Tibial nerve (tissue), 4 donors: Measurements from ENCODE around the gene ENTPD1. TPM values are rescaled to one million over a fixed set of nuclear protein-coding genes. Genes with fewer than 3 reads are reported as not detected.
"Not testable (repeated sequence)": the region's sequence is repeated elsewhere in the genome, so short reads cannot be mapped to it uniquely, and the experiment has no call there.

Experiments
- DNase-seq, 2 donors: peaks; one replicate each; pipeline ENCODE4 v3.0.0-alpha.2; 2019; ENCODE audit warnings: low spot score in 2 of 2
- H3K27ac ChIP-seq, 4 donors: fragments of 200-600 bp; sonication (generic) in 3 of 4; one replicate each; pipeline ENCODE4 v1.5.1; 2017 to 2019; ENCODE audit warnings: mild to moderate bottlenecking in 1 of 4
- H3K27me3 ChIP-seq, 2 donors: fragments of 200-600 bp; sonication (generic) in 1 of 2; one replicate each; pipeline versions ENCODE4 v1.5.1 to v1.6.0; 2017 to 2019
- H3K36me3 ChIP-seq, 3 donors: fragments of 200-600 bp; sonication (generic); one replicate each; pipeline ENCODE4 v1.5.1; 2018 to 2019
- H3K4me1 ChIP-seq, 4 donors: fragments of 200-600 bp; sonication (generic) in 3 of 4; one replicate each; pipeline ENCODE4 v1.5.1; 2017 to 2019
- H3K4me3 ChIP-seq, 4 donors: fragments of 200-600 bp; sonication (generic) in 3 of 4; one replicate each; pipeline ENCODE4 v1.5.1; 2017 to 2019; ENCODE audit warnings: mild to moderate bottlenecking in 1 of 4, moderate library complexity in 1 of 4
- H3K9me3 ChIP-seq, 4 donors: fragments of 200-600 bp; sonication (generic) in 3 of 4; one replicate each; pipeline ENCODE4 v1.5.1; 2017 to 2019
- CTCF ChIP-seq, 5 experiments: fragments of 200-600 bp in 3 of 5; fragments of 450-650 bp in 2 of 5; sonication (generic) in 3 of 5; IDR thresholded peaks; one replicate each; pipeline ENCODE4 v1.5.1; 2016 to 2019; ENCODE audit warnings: antibody characterized with exemption in 5 of 5, mild to moderate bottlenecking in 3 of 5, moderate library complexity in 2 of 5
- EP300 ChIP-seq, 2 donors: sonication (generic); formaldehyde crosslinking; IDR thresholded peaks; one replicate each; pipeline ENCODE4 v1.6.1; 2017; ENCODE audit warnings: antibody characterized with exemption in 2 of 2, mild to moderate bottlenecking in 1 of 2
- POLR2A ChIP-seq, 2 donors: fragments of 450-650 bp; IDR thresholded peaks; one replicate each; pipeline ENCODE4 v1.6.1; 2017; ENCODE audit warnings: antibody characterized with exemption in 2 of 2, mild to moderate bottlenecking in 2 of 2, moderate library complexity in 2 of 2
- WGBS, 2 donors: methylation state at CpG; one replicate each; pipeline ENCODE4 v1.1.5; 2018; 5-methylcytosine and 5-hydroxymethylcytosine counted together
- total RNA-seq, 4 donors: library from RNA; depleted of rRNA; stranded (reverse); fragments of >200 nt; gene quantifications; one replicate each; pipeline ENCODE4 v1.1.0, GENCODE V29; 2016

Gene ENTPD1
- total RNA-seq, 4 donors from 2014 or later: 12.6 to 33.0 (median 26.1) TPM

- no peak for DNase-seq
- no peaks in the 10 kb centered on the region for H3K36me3 ChIP-seq
- H3K27me3 ChIP-seq: no peaks in the 10 kb centered on the region
- 60 to 65% methylated on average over 3 of the region's 3 CpGs for WGBS, 2 donors
- H3K27ac ChIP-seq: peak overlapping the region in 3 of 4 donors; percentile 6 to 79 (median 21)
- H3K4me1 ChIP-seq: peaks cover 0 to 24% (median 6%) of the 10 kb centered on the region in 4 donors
- H3K4me3 ChIP-seq: no peak overlapping the region
- no peaks in the 10 kb centered on the region for H3K9me3 ChIP-seq
- TF ChIP-seq CTCF (IDR thresholded peaks at IDR 0.05) (no peak), EP300 (IDR thresholded peaks at IDR 0.05) (no peak), POLR2A (IDR thresholded peaks at IDR 0.05) (no peak)
Measured at GRCh38 chr10:95759233-95759826, 3.4 kb downstream of the ENTPD1 start.

DNA sequence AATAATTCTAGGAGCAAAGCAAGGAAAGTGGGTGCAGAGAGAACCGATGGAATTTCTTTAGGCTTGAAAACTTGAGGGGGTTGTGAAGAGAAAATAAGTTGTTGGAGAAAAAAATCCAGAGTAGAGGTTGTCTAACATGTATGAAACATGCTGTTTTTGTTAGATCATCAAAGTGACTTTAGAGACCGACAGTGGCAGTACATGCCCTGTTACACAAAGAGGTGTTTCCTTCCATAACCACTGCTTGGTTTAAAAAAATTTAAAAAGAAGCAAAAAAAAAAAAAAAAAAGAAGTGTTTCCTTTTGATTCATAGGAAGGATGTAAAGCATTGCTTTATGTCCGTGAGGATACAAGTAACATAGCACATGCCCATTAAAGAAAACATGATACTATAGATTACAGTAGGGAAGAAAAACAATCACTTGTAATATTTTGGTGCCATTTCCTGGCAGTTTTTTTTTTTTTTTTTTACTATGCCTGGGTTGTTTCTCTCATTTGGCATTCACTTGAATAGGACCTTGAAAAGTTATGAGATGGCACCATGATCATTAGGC is 6.1 kb downstream of the ENTPD1 start:
- 62 to 71% methylated on average over 3 of the region's 3 CpGs for WGBS, 2 donors
- H3K4me3 ChIP-seq: no peak overlapping the region
- no peaks in the 10 kb centered on the region for H3K36me3 ChIP-seq
- H3K27ac ChIP-seq: peak overlapping the region in 2 of 4 donors; percentile 6 to 46
- no peak for DNase-seq
- no peaks in the 10 kb centered on the region for H3K27me3 ChIP-seq
- TF ChIP-seq POLR2A (IDR thresholded peaks at IDR 0.05) (no peak), EP300 (IDR thresholded peaks at IDR 0.05) (no peak), CTCF (IDR thresholded peaks at IDR 0.05) (no peak)
- peaks cover 0 to 4% (median 1%) of the 10 kb centered on the region in 4 donors for H3K9me3 ChIP-seq
- peaks cover 0 to 6% (median 3%) of the 10 kb centered on the region in 4 donors for H3K4me1 ChIP-seq

DNA sequence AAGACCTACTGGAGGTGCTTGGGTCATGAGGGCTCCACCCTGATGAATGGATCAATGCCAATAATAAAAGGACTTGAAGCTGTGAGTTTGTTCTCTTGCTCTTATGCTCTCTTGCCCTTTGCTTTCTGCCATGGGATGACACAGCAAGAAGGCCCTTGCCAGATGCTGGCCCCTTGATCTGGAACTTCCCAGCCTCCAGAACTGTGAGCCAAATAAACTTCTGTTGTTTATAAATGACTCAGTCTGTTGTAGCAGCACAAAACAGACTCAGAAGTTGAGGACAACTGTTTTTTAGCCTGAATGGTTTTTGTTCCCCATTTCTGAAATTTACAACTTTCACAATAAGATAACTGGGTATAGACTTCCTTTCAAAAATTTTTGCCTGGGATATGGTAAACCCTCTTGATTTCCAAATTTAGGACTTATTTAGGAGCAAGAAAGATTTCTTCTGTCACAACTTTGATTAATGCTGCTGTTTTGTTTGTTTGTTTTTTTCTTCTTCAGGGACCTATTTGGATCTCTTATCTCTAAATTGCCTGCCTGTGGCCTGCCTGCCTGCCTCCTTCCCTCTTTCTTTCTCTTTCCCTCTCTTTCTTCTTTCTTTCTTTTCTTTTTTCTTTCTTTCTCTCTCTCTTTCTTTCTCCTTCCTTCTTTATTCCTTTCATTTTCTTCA is 12.1 kb downstream of the ENTPD1 start:
- Histone ChIP-seq H3K27ac (peak overlapping the region in 2 of 4 donors; percentile 27 to 46), H3K4me3 (no peak overlapping the region), H3K4me1 (peaks cover 0 to 8% (median 2%) of the 10 kb centered on the region in 4 donors), H3K9me3 (peaks cover 0 to 4% (median 1%) of the 10 kb centered on the region in 4 donors), H3K36me3 (no peaks in the 10 kb centered on the region), H3K27me3 (no peaks in the 10 kb centered on the region)
- DNase-seq: no peak
- peak in 1 of 2 donors; percentile 45 for TF ChIP-seq EP300 (IDR thresholded peaks at IDR 0.05)
- TF ChIP-seq POLR2A (IDR thresholded peaks at IDR 0.05): no peak
- TF ChIP-seq CTCF (IDR thresholded peaks at IDR 0.05): no peak

GRCh38 chr10:95770084-95770720 is 14.2 kb downstream of the ENTPD1 start:
- no peak for TF ChIP-seq CTCF (IDR thresholded peaks at IDR 0.05)
- TF ChIP-seq POLR2A (IDR thresholded peaks at IDR 0.05): no peak
- TF ChIP-seq EP300 (IDR thresholded peaks at IDR 0.05): no peak
- no peak for DNase-seq
- Histone ChIP-seq H3K9me3 (peaks cover 0 to 5% (median 1%) of the 10 kb centered on the region in 4 donors), H3K4me1 (peaks cover 0 to 8% (median 2%) of the 10 kb centered on the region in 4 donors), H3K4me3 (no peak overlapping the region), H3K27ac (no peak overlapping the region), H3K27me3 (no peaks in the 10 kb centered on the region), H3K36me3 (no peaks in the 10 kb centered on the region)
- WGBS, 2 donors: 85 to 91% methylated on average over 4 of the region's 4 CpGs

DNA sequence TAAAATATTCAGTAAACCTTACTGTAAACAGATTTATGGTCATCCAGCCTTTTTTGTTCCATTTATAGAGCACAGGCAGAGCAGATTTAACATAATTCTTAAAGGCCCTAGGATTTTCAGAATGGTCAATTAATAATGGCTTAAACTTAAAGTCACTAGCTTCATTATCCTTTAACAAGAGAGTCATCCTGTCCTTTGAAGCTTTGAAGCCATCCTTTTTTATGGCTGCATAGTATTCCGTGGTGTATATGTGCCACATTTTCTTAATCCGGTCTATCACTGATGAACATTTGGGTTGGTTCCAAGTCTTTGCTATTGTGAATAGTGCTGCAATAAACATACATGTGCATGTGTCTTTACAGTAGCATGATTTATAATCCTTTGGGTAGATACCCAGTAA is 17.5 kb downstream of the ENTPD1 start:
- not testable (repeated sequence) for H3K4me3 ChIP-seq, H3K9me3 ChIP-seq, H3K27me3 ChIP-seq, H3K36me3 ChIP-seq, H3K27ac ChIP-seq, DNase-seq, H3K4me1 ChIP-seq
- WGBS, 2 donors: 48 to 64% methylated on average over 2 of the region's 2 CpGs

DNA sequence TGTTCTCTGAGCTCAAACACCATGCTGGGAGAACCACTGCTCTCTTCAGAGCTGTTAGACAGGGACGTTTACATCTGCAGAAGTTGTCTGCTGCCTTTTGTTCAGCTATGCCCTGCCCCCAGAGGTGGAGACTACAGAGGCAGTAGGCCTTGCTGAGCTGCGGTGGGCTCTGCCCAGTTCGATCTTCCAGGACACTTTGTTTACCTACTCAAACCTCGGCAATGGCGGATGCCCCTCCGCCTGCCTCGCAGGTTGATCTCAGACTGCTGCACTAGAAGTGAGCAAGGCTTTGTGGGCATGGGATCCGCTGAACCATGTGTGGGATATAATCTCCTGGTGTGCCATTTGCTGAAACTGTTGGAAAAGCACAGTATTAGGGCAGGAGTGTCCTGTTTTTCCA is 21.7 kb downstream of the ENTPD1 start:
- WGBS, 2 donors: 88 to 98% methylated on average over 7 to 8 of the region's 8 CpGs
- not testable (repeated sequence) for H3K4me3 ChIP-seq, H3K27me3 ChIP-seq, H3K27ac ChIP-seq, H3K4me1 ChIP-seq, H3K36me3 ChIP-seq, DNase-seq, H3K9me3 ChIP-seq
